Type B pancreatic cell (in vitro differentiated cells): ENCODE measurements around the gene CCDC107. TPM values are rescaled to one million over a fixed set of nuclear protein-coding genes. Genes with fewer than 3 reads are reported as not detected.

Experiments
- DNase-seq: peaks from one replicate; pipeline ENCODE4 v3.0.0; 2021; ENCODE audit warnings: mixed read lengths; ENCODE audit not compliant: unreplicated experiment; ENCODE audit errors: extremely low spot score
- H3K27ac Mint-ChIP-seq: 2 replicates; pipeline ENCODE4 v1.8.0; 2021; ENCODE audit warnings: mild to moderate bottlenecking, mixed read lengths
- H3K27me3 Mint-ChIP-seq: 2 replicates; pipeline ENCODE4 v1.8.0; 2021; ENCODE audit warnings: mixed read lengths
- H3K36me3 Mint-ChIP-seq: 2 replicates; pipeline ENCODE4 v1.8.0; 2021; ENCODE audit warnings: mixed read lengths
- H3K4me1 Mint-ChIP-seq: one replicate; pipeline ENCODE4 v1.8.0; 2021; ENCODE audit warnings: mixed read lengths; ENCODE audit not compliant: unreplicated experiment
- H3K4me3 Mint-ChIP-seq: 2 replicates; pipeline ENCODE4 v1.8.0; 2021; ENCODE audit warnings: mild to moderate bottlenecking, mixed read lengths
- H3K9me3 Mint-ChIP-seq: 2 replicates; pipeline ENCODE4 v1.8.0; 2021; ENCODE audit warnings: mixed read lengths
- microRNA-seq: library from miRNA; unstranded; fragments of <30 nt; microRNA quantifications from one replicate; pipeline ENCODE4, GENCODE V29; 2020
- total RNA-seq: library from RNA; stranded (reverse); gene quantifications from 2 replicates; pipeline ENCODE4 v1.2.1, GENCODE V29; 2021; ENCODE audit warnings: low replicate concordance
- TF ChIP-seq, protein P1 (sequence below): fragments of 200-600 bp; sonication (generic); conservative IDR thresholded peaks from 2 replicates; pipeline ENCODE4 v1.5.0; 2021; ENCODE audit warnings: antibody characterized with exemption, mild to moderate bottlenecking

Gene CCDC107
- total RNA-seq, 1 donor from 2014 or later = 17.2 TPM

DNA sequence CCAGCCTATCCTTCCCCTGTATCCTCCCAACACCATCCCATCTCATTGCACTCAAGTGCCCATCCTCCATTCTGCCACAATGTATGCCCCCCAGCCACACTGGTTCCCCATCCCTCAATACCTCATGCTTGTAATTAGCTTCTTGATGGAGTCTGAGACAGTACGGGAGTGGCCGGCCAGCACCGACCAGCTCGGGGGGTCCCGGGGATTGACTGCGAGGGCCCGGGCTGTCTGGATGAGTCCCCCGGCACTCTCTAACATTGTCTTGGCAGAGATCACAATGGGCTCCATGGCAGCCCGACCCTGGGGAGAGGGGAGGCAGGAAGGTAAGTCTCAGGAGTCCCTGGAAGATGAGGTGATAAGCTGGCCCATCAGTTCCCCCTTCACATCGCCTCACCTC lies 48.9 kb downstream of the CCDC107 start:
- Mint-ChIP-seq H3K4me1 (no peaks in the 10 kb centered on the region), H3K4me3 (no peak overlapping the region), H3K27me3 (no peaks in the 10 kb centered on the region), H3K9me3 (no peaks in the 10 kb centered on the region), H3K36me3 (peaks cover 46% of the 10 kb centered on the region), H3K27ac (no peak overlapping the region)
- TF ChIP-seq, protein P1, sequence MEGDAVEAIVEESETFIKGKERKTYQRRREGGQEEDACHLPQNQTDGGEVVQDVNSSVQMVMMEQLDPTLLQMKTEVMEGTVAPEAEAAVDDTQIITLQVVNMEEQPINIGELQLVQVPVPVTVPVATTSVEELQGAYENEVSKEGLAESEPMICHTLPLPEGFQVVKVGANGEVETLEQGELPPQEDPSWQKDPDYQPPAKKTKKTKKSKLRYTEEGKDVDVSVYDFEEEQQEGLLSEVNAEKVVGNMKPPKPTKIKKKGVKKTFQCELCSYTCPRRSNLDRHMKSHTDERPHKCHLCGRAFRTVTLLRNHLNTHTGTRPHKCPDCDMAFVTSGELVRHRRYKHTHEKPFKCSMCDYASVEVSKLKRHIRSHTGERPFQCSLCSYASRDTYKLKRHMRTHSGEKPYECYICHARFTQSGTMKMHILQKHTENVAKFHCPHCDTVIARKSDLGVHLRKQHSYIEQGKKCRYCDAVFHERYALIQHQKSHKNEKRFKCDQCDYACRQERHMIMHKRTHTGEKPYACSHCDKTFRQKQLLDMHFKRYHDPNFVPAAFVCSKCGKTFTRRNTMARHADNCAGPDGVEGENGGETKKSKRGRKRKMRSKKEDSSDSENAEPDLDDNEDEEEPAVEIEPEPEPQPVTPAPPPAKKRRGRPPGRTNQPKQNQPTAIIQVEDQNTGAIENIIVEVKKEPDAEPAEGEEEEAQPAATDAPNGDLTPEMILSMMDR = no peak
- DNase-seq = no peak

DNA sequence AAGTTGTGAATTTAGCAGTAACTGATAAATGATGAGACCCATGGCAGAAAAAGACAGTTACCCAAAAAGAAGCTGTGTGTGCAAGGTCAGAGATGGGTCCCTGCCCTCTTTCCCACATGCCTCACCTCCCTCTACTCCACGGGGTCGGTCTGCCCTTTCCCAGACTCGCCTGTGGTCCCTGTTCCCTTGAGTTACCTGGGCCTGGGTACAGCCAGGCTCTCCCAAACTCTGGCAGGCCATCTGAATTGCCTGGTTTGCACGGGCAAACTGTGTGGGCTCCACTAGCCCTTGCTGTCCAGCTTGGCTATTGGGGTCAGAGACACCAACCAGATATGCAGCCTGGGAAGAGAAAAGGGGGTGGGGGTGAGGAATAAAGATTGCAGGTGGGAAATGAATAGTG lies 50.1 kb downstream of the CCDC107 start:
- H3K27ac Mint-ChIP-seq = no peak overlapping the region
- TF ChIP-seq, protein P1 = no peak
- DNase-seq = no peak
- H3K36me3 Mint-ChIP-seq = peaks cover 40% of the 10 kb centered on the region
- no peaks in the 10 kb centered on the region for H3K9me3 Mint-ChIP-seq
- no peak overlapping the region for H3K4me3 Mint-ChIP-seq
- H3K27me3 Mint-ChIP-seq = no peaks in the 10 kb centered on the region
- H3K4me1 Mint-ChIP-seq = no peaks in the 10 kb centered on the region

DNA sequence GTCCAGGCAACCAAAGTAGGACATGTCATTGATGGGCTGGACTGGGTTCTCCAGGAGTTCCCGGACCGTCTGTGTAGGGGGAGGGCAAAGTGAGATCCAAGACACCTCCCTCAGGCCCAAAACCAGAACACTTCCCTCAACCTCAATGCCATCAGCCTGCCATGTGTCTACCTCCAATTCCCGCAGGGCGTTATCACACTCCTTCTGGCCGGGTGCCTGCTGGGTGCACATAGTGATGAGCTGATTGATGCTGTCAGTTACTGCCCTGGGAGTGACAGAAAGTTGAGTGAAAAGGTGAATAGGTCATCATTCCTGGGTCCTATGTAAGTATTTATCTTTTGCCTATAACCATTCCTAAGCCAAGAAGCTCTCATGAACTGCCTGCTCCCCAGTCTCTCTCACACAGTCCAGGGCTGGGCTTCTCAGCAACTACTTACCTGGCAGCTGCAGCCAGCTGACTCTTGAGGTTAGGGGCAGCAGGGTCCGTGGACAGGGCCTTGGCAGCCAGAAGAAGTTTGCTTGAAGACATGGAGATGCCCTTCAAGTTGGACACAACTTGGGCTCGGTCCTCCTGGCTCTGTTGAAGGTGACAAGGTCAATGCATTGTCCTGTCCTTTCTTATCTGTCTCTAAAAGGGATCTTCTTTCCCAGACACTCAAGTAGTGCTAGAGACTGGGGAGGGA lies 52.9 kb downstream of the CCDC107 start:
- DNase-seq = no peak
- no peaks in the 10 kb centered on the region for H3K9me3 Mint-ChIP-seq
- H3K27ac Mint-ChIP-seq = no peak overlapping the region
- H3K36me3 Mint-ChIP-seq = peaks cover 46% of the 10 kb centered on the region
- no peaks in the 10 kb centered on the region for H3K27me3 Mint-ChIP-seq
- TF ChIP-seq, protein P1 = no peak
- H3K4me3 Mint-ChIP-seq = no peak overlapping the region
- no peaks in the 10 kb centered on the region for H3K4me1 Mint-ChIP-seq

Small RNA genes lying within 50 kb of the gene (microRNA-seq; reads per million reads assigned to microRNA genes)
- not detected for gene MIR6852

Other genes starting within 250 kb of the CCDC107 start
- 6.3 and 22.1 TPM in 2 replicates for gene RUSC2, start 168.2 kb upstream of the CCDC107 start, total RNA-seq
- gene TESK1, start 53.0 kb upstream of the CCDC107 start, total RNA-seq = 30.6 and 42.4 TPM in 2 replicates
- 1.5 and 2.8 TPM in 2 replicates for gene CD72, start 39.9 kb upstream of the CCDC107 start, total RNA-seq
- gene SIT1, start 7.4 kb upstream of the CCDC107 start, total RNA-seq = not detected in 2 replicates
- gene RMRP, start 273 bp upstream of the CCDC107 start, total RNA-seq = 16,039 and 18,328 TPM in 2 replicates
- gene ARHGEF39, start 6.9 kb downstream of the CCDC107 start, total RNA-seq = 7.1 and 14.2 TPM in 2 replicates
- 1.5 TPM in 1 of 2 replicates, not detected in the other for gene CA9, start 15.6 kb downstream of the CCDC107 start, total RNA-seq
- 17.7 and 241 TPM in 2 replicates for gene TPM2, start 31.6 kb downstream of the CCDC107 start, total RNA-seq
- 136 and 164 TPM in 2 replicates for gene TLN1, start 73.9 kb downstream of the CCDC107 start, total RNA-seq
- 29.1 and 36.4 TPM in 2 replicates for gene CREB3, start 74.4 kb downstream of the CCDC107 start, total RNA-seq
- gene GBA2, start 90.9 kb downstream of the CCDC107 start, total RNA-seq = 100 and 103 TPM in 2 replicates
- 35.0 and 35.7 TPM in 2 replicates for gene RGP1, start 91.0 kb downstream of the CCDC107 start, total RNA-seq
- gene MSMP, start 96.0 kb downstream of the CCDC107 start, total RNA-seq = not detected in 2 replicates
- 4.2 and 23.3 TPM in 2 replicates for gene NPR2, start 133.3 kb downstream of the CCDC107 start, total RNA-seq
- gene SPAG8, start 154.0 kb downstream of the CCDC107 start, total RNA-seq = 0.71 and 14.2 TPM in 2 replicates
- gene HINT2, start 156.8 kb downstream of the CCDC107 start, total RNA-seq = 41.7 and 51.1 TPM in 2 replicates
- 1.1 TPM in 1 of 2 replicates, not detected in the other for gene FAM221B, start 170.4 kb downstream of the CCDC107 start, total RNA-seq
- gene TMEM8B, start 170.9 kb downstream of the CCDC107 start, total RNA-seq = 13.8 and 27.2 TPM in 2 replicates
- not detected in 2 replicates for gene OR13J1, start 212.1 kb downstream of the CCDC107 start, total RNA-seq
- 0.40 TPM in 1 of 2 replicates, not detected in the other for gene HRCT1, start 247.9 kb downstream of the CCDC107 start, total RNA-seq